ENCODE measurements around the gene ZNF670.

The ZNF670 gene

DNA sequence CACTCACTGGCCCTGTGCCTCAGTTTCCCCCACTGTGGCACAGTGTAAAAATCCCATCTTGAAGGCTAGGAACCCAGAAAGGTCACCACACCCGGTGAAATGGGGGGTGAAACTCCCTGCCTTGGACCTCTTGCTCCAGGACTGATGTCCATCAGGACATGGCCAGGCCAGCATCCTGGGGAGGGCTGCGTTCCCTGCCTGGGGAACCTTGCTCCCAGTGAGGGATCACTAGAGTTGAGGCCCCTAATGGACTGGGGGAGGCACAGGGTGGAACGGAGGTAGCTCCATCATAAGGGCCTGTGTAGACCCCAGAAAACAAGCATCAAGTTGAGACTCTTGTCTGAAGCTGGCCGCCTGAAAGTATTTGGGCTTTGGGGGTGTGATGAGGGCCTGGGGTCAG lies 10.4 kb upstream of the ZNF670 start:
- no peak for TF ChIP-seq FOXP2 (optimal IDR thresholded peaks at IDR 0.05; ENCODE audit: borderline replicate concordance, extremely low read depth, extremely low read length, insufficient read depth)
- no peak for TF ChIP-seq SIN3A (IDR thresholded peaks at IDR 0.05; ENCODE audit: borderline replicate concordance, insufficient read depth, low read length)
- TF ChIP-seq POLR2AphosphoS5 (IDR thresholded peaks at IDR 0.05; ENCODE audit: low read depth, low read length): no peak
- TF ChIP-seq, protein P1, sequence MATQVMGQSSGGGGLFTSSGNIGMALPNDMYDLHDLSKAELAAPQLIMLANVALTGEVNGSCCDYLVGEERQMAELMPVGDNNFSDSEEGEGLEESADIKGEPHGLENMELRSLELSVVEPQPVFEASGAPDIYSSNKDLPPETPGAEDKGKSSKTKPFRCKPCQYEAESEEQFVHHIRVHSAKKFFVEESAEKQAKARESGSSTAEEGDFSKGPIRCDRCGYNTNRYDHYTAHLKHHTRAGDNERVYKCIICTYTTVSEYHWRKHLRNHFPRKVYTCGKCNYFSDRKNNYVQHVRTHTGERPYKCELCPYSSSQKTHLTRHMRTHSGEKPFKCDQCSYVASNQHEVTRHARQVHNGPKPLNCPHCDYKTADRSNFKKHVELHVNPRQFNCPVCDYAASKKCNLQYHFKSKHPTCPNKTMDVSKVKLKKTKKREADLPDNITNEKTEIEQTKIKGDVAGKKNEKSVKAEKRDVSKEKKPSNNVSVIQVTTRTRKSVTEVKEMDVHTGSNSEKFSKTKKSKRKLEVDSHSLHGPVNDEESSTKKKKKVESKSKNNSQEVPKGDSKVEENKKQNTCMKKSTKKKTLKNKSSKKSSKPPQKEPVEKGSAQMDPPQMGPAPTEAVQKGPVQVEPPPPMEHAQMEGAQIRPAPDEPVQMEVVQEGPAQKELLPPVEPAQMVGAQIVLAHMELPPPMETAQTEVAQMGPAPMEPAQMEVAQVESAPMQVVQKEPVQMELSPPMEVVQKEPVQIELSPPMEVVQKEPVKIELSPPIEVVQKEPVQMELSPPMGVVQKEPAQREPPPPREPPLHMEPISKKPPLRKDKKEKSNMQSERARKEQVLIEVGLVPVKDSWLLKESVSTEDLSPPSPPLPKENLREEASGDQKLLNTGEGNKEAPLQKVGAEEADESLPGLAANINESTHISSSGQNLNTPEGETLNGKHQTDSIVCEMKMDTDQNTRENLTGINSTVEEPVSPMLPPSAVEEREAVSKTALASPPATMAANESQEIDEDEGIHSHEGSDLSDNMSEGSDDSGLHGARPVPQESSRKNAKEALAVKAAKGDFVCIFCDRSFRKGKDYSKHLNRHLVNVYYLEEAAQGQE (IDR thresholded peaks at IDR 0.05; ENCODE audit: insufficient read depth in 1 of 2, low read depth in 2 of 2, low read length in 2 of 2): no peak
- no peak for TF ChIP-seq TAF1 (IDR thresholded peaks at IDR 0.05; ENCODE audit: borderline replicate concordance, insufficient read depth, low read length)

DNA sequence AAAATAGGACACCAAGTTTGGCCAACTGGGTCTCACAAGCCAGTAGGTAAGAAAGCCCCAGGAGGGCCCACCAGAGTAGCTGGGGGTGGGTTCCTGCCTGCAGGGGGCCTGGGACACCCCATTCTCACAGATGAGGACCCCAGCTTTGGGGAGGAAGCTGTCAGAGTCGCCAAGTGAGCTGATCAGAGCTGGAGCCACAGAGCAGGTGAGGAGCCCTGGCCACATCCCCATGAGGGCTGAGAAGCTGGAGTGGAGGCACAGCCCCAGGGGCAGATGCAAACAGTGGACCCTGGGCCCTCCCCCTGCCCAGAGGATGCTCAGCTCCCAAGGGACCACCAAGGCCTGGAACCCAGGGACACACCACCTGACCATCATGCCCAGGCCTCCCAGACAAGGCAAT lies 8.6 kb upstream of the ZNF670 start:
- TF ChIP-seq, protein P1 (IDR thresholded peaks at IDR 0.05; ENCODE audit: insufficient read depth in 1 of 2, low read depth in 2 of 2, low read length in 2 of 2): no peak
- TF ChIP-seq FOXP2 (optimal IDR thresholded peaks at IDR 0.05; ENCODE audit: borderline replicate concordance, extremely low read depth, extremely low read length, insufficient read depth): no peak
- no peak for TF ChIP-seq POLR2AphosphoS5 (IDR thresholded peaks at IDR 0.05; ENCODE audit: low read depth, low read length)
- no peak for TF ChIP-seq SIN3A (IDR thresholded peaks at IDR 0.05; ENCODE audit: borderline replicate concordance, insufficient read depth, low read length)
- no peak for TF ChIP-seq TAF1 (IDR thresholded peaks at IDR 0.05; ENCODE audit: borderline replicate concordance, insufficient read depth, low read length)

DNA sequence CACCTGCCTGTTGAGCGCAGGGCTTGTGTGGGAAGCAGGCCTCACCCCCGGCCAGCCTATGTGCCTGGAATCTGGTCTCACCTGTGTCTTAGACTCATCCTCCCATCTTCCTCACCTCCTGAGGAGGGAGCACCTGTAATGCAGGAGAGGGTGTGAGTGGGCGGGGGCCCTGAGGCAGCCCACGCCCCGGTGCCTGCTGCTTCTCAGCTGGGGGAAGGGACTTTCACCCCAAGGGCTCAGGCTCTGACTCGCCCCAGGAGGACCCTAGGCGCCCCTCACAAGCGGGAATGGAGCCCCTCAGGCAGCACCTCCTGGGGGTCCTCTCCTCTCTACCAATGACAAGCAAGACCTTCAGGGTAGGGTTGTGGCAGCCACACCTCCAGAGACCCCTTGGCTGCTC lies 6.7 kb upstream of the ZNF670 start:
- TF ChIP-seq TAF1 (IDR thresholded peaks at IDR 0.05; ENCODE audit: borderline replicate concordance, insufficient read depth, low read length): no peak
- no peak for TF ChIP-seq SIN3A (IDR thresholded peaks at IDR 0.05; ENCODE audit: borderline replicate concordance, insufficient read depth, low read length)
- TF ChIP-seq, protein P1 (IDR thresholded peaks at IDR 0.05; ENCODE audit: insufficient read depth in 1 of 2, low read depth in 2 of 2, low read length in 2 of 2): no peak
- TF ChIP-seq FOXP2 (optimal IDR thresholded peaks at IDR 0.05; ENCODE audit: borderline replicate concordance, extremely low read depth, extremely low read length, insufficient read depth): no peak
- no peak for TF ChIP-seq POLR2AphosphoS5 (IDR thresholded peaks at IDR 0.05; ENCODE audit: low read depth, low read length)

DNA sequence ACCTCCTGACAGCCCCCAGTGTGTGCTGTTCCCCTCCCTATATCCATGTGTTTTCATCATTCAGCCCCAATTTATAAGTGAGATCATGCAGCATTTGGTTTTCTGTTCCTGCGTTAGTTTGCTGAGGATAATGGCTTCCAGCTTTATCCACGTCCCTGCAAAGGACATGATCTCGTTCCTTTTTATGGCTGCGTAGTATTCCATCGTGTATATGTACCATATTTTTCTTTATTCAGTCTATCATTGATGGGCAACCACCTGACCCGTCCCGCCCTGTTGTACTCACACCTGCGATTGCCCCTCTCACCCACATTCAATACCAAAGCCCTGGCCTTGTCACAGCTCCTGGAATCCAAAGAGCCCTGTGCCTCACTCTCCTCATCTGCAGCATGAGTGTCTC lies 6.2 kb upstream of the ZNF670 start:
- TF ChIP-seq, protein P1 (IDR thresholded peaks at IDR 0.05; ENCODE audit: insufficient read depth in 1 of 2, low read depth in 2 of 2, low read length in 2 of 2): no peak
- TF ChIP-seq SIN3A (IDR thresholded peaks at IDR 0.05; ENCODE audit: borderline replicate concordance, insufficient read depth, low read length) (no peak), TAF1 (IDR thresholded peaks at IDR 0.05; ENCODE audit: borderline replicate concordance, insufficient read depth, low read length) (no peak), FOXP2 (optimal IDR thresholded peaks at IDR 0.05; ENCODE audit: borderline replicate concordance, extremely low read depth, extremely low read length, insufficient read depth) (no peak), POLR2AphosphoS5 (IDR thresholded peaks at IDR 0.05; ENCODE audit: low read depth, low read length) (no peak)
